Caco-2 (cell line): ENCODE results near the gene PAQR3. TPM values are rescaled to one million over a fixed set of nuclear protein-coding genes. Genes with fewer than 3 reads are reported as not detected.

ENCODE experiments used
- BruUV-seq: library from RNA; stranded (reverse); fragments of 400-500 nt; replicated peaks from 2 replicates; lab custom pipeline; 2021; lab: Mats Ljungman, UMichigan
- CTCF ChIA-PET: fragments of 300-600 bp; sonication (Branson Sonifier 250); formaldehyde crosslinking; loops from one replicate; lab custom pipeline; 2022; ENCODE audit warnings: antibody characterized with exemption; lab: Charles Lee
- POLR2A ChIA-PET: fragments of 300-600 bp; sonication (Branson Sonifier 250); formaldehyde crosslinking; loops from one replicate; lab custom pipeline; 2022; ENCODE audit warnings: antibody characterized with exemption; lab: Charles Lee
- DNase-seq, 2 experiments: peaks; one replicate each; pipeline versions ENCODE4 v3.0.0 to v3.0.0-alpha.2; 2020 to 2022
- H3K27me3 ChIP-seq: replicated peaks from 2 replicates; pipeline ENCODE4 v1.6.0; 2011; ENCODE audit warnings: low read length; ENCODE audit not compliant: control insufficient read depth, insufficient read depth
- H3K36me3 ChIP-seq: 2 replicates; pipeline ENCODE4 v1.5.1; 2011; ENCODE audit warnings: low read length; ENCODE audit not compliant: control insufficient read depth, insufficient read depth
- H3K4me1 ChIP-seq: fragments of 250-450 bp; sonication (Bioruptor Pico); 2 replicates; pipeline ENCODE4 v1.5.1; 2020; ENCODE audit warnings: mild to moderate bottlenecking
- H3K4me3 ChIP-seq: 2 replicates; pipeline ENCODE4 v1.5.1; 2011; ENCODE audit warnings: low read depth, mild to moderate bottlenecking, control low read depth, low read length
- H3K9me3 ChIP-seq: fragments of 250-450 bp; sonication (Bioruptor Pico); 2 replicates; pipeline ENCODE4 v1.5.1; 2020; ENCODE audit warnings: mild to moderate bottlenecking, moderate library complexity
- H3K27ac Mint-ChIP-seq: one replicate; pipeline ENCODE4 v1.8.0; 2022; ENCODE audit warnings: mixed read lengths; ENCODE audit not compliant: unreplicated experiment
- H3K27me3 Mint-ChIP-seq: one replicate; pipeline ENCODE4 v1.8.0; 2022; ENCODE audit warnings: mixed read lengths; ENCODE audit not compliant: insufficient read depth, unreplicated experiment
- H3K36me3 Mint-ChIP-seq: one replicate; pipeline ENCODE4 v1.8.0; 2022; ENCODE audit warnings: mild to moderate bottlenecking, mixed read lengths; ENCODE audit not compliant: insufficient read depth, unreplicated experiment
- H3K4me1 Mint-ChIP-seq: one replicate; pipeline ENCODE4 v1.8.0; 2022; ENCODE audit warnings: low read depth, mixed read lengths; ENCODE audit not compliant: unreplicated experiment
- H3K4me3 Mint-ChIP-seq: one replicate; pipeline ENCODE4 v1.8.0; 2022; ENCODE audit warnings: mild to moderate bottlenecking, moderate library complexity, mixed read lengths; ENCODE audit not compliant: unreplicated experiment
- H3K9me3 Mint-ChIP-seq: one replicate; pipeline ENCODE4 v1.8.0; 2022; ENCODE audit warnings: mixed read lengths; ENCODE audit not compliant: unreplicated experiment
- CTCF ChIP-seq, 2 experiments: fragments of 200-600 bp in 1 of 2; IDR thresholded peaks; 1 replicate in 1 of 2; 2 replicates in 1 of 2; pipeline versions ENCODE4 v1.5.1 to v1.8.0; 2011 to 2022; ENCODE audit warnings: antibody characterized with exemption in 1 of 2, control low read depth in 1 of 2, inconsistent platforms in 1 of 2, low read depth in 1 of 2, low read length in 1 of 2, mild to moderate bottlenecking in 1 of 2, moderate library complexity in 1 of 2; ENCODE audit not compliant: insufficient read depth in 1 of 2, severe bottlenecking in 1 of 2, unreplicated experiment in 1 of 2
- intact Hi-C: fragments of 100-400 bp; cut with micrococcal nuclease; formaldehyde crosslinking; loops from one replicate; pipeline ENCODE4 v1.10.0; 2022; ENCODE audit not compliant: unreplicated experiment
- total RNA-seq: library from RNA; stranded (reverse); gene quantifications from 2 replicates; pipeline ENCODE4 v1.2.3, GENCODE V29; 2022

Gene PAQR3
- total RNA-seq, 1 experiment from 2014 or later, result 13.3 TPM

GRCh38 chr4:78949735-78950134 lies 10.5 kb upstream of the PAQR3 start:
- DNase-seq, result no peak
- CTCF ChIA-PET, result no interaction called here
- no peaks in the 10 kb centered on the region for H3K9me3 Mint-ChIP-seq

GRCh38 chr4:78945651-78946179 lies 6.5 kb upstream of the PAQR3 start:
- H3K9me3 Mint-ChIP-seq, result no peaks in the 10 kb centered on the region
- no TSS peak for BruUV-seq
- no peak overlapping the region for H3K4me3 Mint-ChIP-seq
- H3K36me3 Mint-ChIP-seq, result no peaks in the 10 kb centered on the region
- no peak for TF ChIP-seq CTCF (IDR thresholded peaks at IDR 0.05; ENCODE audit: insufficient read depth in 1 of 2, low read depth in 1 of 2, low read length in 1 of 2, severe bottlenecking in 1 of 2, unreplicated experiment in 1 of 2)
- CTCF ChIA-PET, result no interaction called here
- H3K36me3 ChIP-seq, result no peaks in the 10 kb centered on the region
- no peak overlapping the region for H3K27ac Mint-ChIP-seq
- POLR2A ChIA-PET, result no interaction called here
- no peaks in the 10 kb centered on the region for H3K9me3 ChIP-seq
- intact Hi-C loops, result no loop called here
- no peaks in the 10 kb centered on the region for H3K27me3 ChIP-seq
- no peak overlapping the region for H3K4me3 ChIP-seq
- peaks cover 32% of the 10 kb centered on the region for H3K27me3 Mint-ChIP-seq
- DNase-seq, result no peak
- no peaks in the 10 kb centered on the region for H3K4me1 ChIP-seq
- no peaks in the 10 kb centered on the region for H3K4me1 Mint-ChIP-seq

More at GRCh38 chr4:78949735-78950134, 10.5 kb upstream of the PAQR3 start:
- H3K36me3 ChIP-seq, result no peaks in the 10 kb centered on the region
- Mint-ChIP-seq H3K36me3 (no peaks in the 10 kb centered on the region), H3K27me3 (peaks cover 26% of the 10 kb centered on the region), H3K27ac (no peak overlapping the region), H3K4me1 (no peaks in the 10 kb centered on the region), H3K4me3 (no peak overlapping the region)
- H3K4me3 ChIP-seq, result no peak overlapping the region
- POLR2A ChIA-PET, result no interaction called here
- no peak for TF ChIP-seq CTCF (IDR thresholded peaks at IDR 0.05; ENCODE audit: insufficient read depth in 1 of 2, low read depth in 1 of 2, low read length in 1 of 2, severe bottlenecking in 1 of 2, unreplicated experiment in 1 of 2)
- H3K9me3 ChIP-seq, result no peaks in the 10 kb centered on the region
- no peaks in the 10 kb centered on the region for H3K4me1 ChIP-seq
- intact Hi-C loops, result loop anchor here (5.0 to 10.0 kb wide), 3 partner anchors 265 to 968 kb away; no protein-coding TSS in a partner anchor
- no TSS peak for BruUV-seq
- H3K27me3 ChIP-seq, result no peaks in the 10 kb centered on the region

- H3K36me3 ChIP-seq, result no peaks in the 10 kb centered on the region
- no peaks in the 10 kb centered on the region for H3K9me3 Mint-ChIP-seq
- no peak overlapping the region for H3K4me3 Mint-ChIP-seq
- H3K27me3 Mint-ChIP-seq, result peaks cover 32% of the 10 kb centered on the region
- H3K4me3 ChIP-seq, result no peak overlapping the region
- no peak for TF ChIP-seq CTCF (IDR thresholded peaks at IDR 0.05; ENCODE audit: insufficient read depth in 1 of 2, low read depth in 1 of 2, low read length in 1 of 2, severe bottlenecking in 1 of 2, unreplicated experiment in 1 of 2)
- no peaks in the 10 kb centered on the region for H3K4me1 Mint-ChIP-seq
- BruUV-seq, result no TSS peak
- H3K27ac Mint-ChIP-seq, result no peak overlapping the region
- H3K9me3 ChIP-seq, result no peaks in the 10 kb centered on the region
- ChIA-PET POLR2A (no interaction called here), CTCF (no interaction called here)
- intact Hi-C loops, result no loop called here
- H3K4me1 ChIP-seq, result peaks cover 6% of the 10 kb centered on the region; the same call in 1 of the 2 replicates
- no peak for DNase-seq
- H3K27me3 ChIP-seq, result no peaks in the 10 kb centered on the region
- H3K36me3 Mint-ChIP-seq, result no peaks in the 10 kb centered on the region
These were observed 5.1 kb upstream of the PAQR3 start for GRCh38 chr4:78944381-78944780.
